ENCODE results near the gene SPOP. TPM values are rescaled to one million over a fixed set of nuclear protein-coding genes. Genes with fewer than 3 reads are reported as not detected.

SPOP gene
- total and polyA plus RNA-seq, 2 experiments from 2014 or later: 51.2 to 65.7 TPM

DNA sequence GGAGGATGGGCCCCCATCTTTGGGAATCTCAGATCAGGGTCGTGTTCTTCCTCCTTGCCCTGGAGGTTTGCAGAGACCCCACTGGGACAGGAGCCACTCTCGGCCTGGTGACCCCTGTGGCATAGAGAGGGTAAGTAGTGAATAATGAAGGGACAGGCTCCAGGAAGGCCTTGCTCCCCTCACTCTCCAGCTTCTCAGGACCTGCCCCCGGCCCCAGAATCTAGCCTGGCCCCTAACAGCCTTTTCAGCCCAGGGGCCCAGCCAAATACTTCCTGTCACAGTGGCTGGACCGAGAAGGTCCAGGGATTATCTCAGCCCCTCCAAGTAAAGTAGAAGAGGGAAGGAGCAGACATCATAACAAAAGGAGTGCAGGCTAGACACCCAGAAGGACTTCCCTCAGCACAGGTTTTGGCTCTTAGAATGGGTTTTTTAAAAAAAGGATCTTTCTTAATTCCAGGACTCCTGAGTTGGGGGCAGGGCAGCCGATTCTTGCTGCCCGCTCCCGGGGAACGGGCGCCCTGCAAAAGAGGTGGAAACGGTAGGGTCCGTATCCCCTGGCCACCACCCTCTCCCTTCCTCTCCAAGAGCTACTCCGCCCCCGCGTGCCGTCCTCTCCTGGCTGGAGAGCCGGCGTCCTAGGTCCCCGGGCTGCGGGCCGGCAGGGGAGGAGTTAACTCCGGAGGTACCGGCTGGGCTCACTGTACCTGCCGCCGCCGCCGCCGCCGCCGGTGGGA, 102.8 kb downstream of the SPOP start:
- H2AFZ ChIP-seq: no peak overlapping the region
- H3K4me1 ChIP-seq (ENCODE audit: insufficient read depth): peaks cover 10% of the 10 kb centered on the region
- WGBS (ENCODE audit: low lambda C conversion rate, missing lambda C conversion rate): 11% methylated on average over 29 of the region's 29 CpGs
- no peak overlapping the region for H3K27ac ChIP-seq
- H3K79me2 ChIP-seq: no peaks in the 10 kb centered on the region
- no peaks in the 10 kb centered on the region for H3K9me2 ChIP-seq (replicated peaks; ENCODE audit: insufficient read depth)
- TF ChIP-seq EZH2 (IDR thresholded peaks at IDR 0.05; ENCODE audit: borderline replicate concordance): no peak
- TF ChIP-seq, protein P1, sequence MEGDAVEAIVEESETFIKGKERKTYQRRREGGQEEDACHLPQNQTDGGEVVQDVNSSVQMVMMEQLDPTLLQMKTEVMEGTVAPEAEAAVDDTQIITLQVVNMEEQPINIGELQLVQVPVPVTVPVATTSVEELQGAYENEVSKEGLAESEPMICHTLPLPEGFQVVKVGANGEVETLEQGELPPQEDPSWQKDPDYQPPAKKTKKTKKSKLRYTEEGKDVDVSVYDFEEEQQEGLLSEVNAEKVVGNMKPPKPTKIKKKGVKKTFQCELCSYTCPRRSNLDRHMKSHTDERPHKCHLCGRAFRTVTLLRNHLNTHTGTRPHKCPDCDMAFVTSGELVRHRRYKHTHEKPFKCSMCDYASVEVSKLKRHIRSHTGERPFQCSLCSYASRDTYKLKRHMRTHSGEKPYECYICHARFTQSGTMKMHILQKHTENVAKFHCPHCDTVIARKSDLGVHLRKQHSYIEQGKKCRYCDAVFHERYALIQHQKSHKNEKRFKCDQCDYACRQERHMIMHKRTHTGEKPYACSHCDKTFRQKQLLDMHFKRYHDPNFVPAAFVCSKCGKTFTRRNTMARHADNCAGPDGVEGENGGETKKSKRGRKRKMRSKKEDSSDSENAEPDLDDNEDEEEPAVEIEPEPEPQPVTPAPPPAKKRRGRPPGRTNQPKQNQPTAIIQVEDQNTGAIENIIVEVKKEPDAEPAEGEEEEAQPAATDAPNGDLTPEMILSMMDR (IDR thresholded peaks at IDR 0.05; ENCODE audit: poor library complexity): no peak
- no peak for TF ChIP-seq EZH2phosphoT487 (IDR thresholded peaks at IDR 0.05; ENCODE audit: low read depth, severe bottlenecking, unreplicated experiment)
- no peaks in the 10 kb centered on the region for H3K36me3 ChIP-seq (replicated peaks; ENCODE audit: insufficient read depth, low read depth)
- peaks cover 55% of the 10 kb centered on the region for H3K27me3 ChIP-seq
- no peak for DNase-seq (ENCODE audit: low spot score)
- H4K20me1 ChIP-seq (ENCODE audit: insufficient read depth, poor library complexity, severe bottlenecking): no peaks in the 10 kb centered on the region
- H3K9me3 ChIP-seq (ENCODE audit: low read depth): no peaks in the 10 kb centered on the region
- peak overlapping the region; percentile 100 for H3K4me2 ChIP-seq
- no peak overlapping the region for H3K4me3 ChIP-seq

GRCh38 chr17:49574323-49574781, 103.5 kb downstream of the SPOP start:
- H3K79me2 ChIP-seq: no peaks in the 10 kb centered on the region
- peaks cover 10% of the 10 kb centered on the region for H3K4me1 ChIP-seq (ENCODE audit: insufficient read depth)
- peaks cover 55% of the 10 kb centered on the region for H3K27me3 ChIP-seq
- no peak overlapping the region for H3K4me2 ChIP-seq
- H3K9me2 ChIP-seq (replicated peaks; ENCODE audit: insufficient read depth): no peaks in the 10 kb centered on the region
- H3K4me3 ChIP-seq: no peak overlapping the region
- no peaks in the 10 kb centered on the region for H3K9me3 ChIP-seq (ENCODE audit: low read depth)
- no peaks in the 10 kb centered on the region for H4K20me1 ChIP-seq (ENCODE audit: insufficient read depth, poor library complexity, severe bottlenecking)
- no peak overlapping the region for H3K27ac ChIP-seq
- WGBS (ENCODE audit: low lambda C conversion rate, missing lambda C conversion rate): 65% methylated on average over 13 of the region's 13 CpGs
- no peak overlapping the region for H2AFZ ChIP-seq
- TF ChIP-seq, protein P1 (IDR thresholded peaks at IDR 0.05; ENCODE audit: poor library complexity): no peak
- TF ChIP-seq EZH2phosphoT487 (IDR thresholded peaks at IDR 0.05; ENCODE audit: low read depth, severe bottlenecking, unreplicated experiment): no peak
- DNase-seq (ENCODE audit: low spot score): no peak
- no peaks in the 10 kb centered on the region for H3K36me3 ChIP-seq (replicated peaks; ENCODE audit: insufficient read depth, low read depth)

DNA sequence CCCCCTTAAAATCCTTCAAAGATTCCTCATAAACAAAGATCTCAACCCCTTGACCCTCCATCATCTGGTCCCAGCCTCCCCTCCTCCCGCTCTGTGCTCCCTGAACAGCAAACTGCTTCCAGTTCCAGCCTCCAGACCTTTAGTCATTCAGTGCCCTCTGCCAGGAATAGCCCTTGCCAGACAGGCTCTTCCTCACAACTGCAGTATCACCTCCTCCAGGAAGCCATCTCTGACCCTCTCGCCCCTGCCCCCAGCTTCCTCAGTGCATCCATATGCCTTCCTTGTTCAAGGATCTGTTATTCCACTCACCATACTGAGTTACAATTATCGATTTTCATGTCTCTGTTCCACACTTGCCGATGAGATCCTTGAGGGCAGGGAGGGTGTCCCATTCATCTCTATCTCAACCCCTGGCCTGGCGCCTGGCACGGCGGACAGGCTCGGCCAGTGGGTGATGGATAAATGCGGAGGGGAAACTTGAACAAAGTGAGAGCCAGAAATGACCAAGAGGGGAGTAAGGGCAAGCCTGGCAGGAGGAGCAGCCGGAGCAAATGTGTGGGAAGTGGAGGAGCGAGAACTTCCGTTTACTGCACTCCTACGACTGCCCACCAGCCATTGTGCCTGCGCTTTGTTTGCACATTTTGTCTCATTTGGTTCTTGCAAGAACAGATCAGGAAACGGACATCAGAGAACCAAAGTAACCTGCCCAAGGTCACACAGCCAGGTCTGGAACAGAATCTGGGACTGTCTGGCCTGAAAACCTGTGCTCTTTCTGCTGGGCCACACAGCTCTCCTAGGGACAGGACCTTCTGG, 104.2 kb downstream of the SPOP start:
- Histone ChIP-seq H3K36me3 (replicated peaks; ENCODE audit: insufficient read depth, low read depth) (no peaks in the 10 kb centered on the region), H3K79me2 (no peaks in the 10 kb centered on the region), H3K4me2 (no peak overlapping the region), H3K4me1 (ENCODE audit: insufficient read depth) (peaks cover 10% of the 10 kb centered on the region), H3K9me2 (replicated peaks; ENCODE audit: insufficient read depth) (no peaks in the 10 kb centered on the region), H3K27me3 (peaks cover 55% of the 10 kb centered on the region), H4K20me1 (ENCODE audit: insufficient read depth, poor library complexity, severe bottlenecking) (no peaks in the 10 kb centered on the region), H3K4me3 (no peak overlapping the region), H3K27ac (no peak overlapping the region), H3K9me3 (ENCODE audit: low read depth) (no peaks in the 10 kb centered on the region), H2AFZ (no peak overlapping the region)
- DNase-seq (ENCODE audit: low spot score): no peak
- no peak for TF ChIP-seq EZH2phosphoT487 (IDR thresholded peaks at IDR 0.05; ENCODE audit: low read depth, severe bottlenecking, unreplicated experiment)
- TF ChIP-seq EZH2 (IDR thresholded peaks at IDR 0.05; ENCODE audit: borderline replicate concordance): no peak
- TF ChIP-seq, protein P1 (IDR thresholded peaks at IDR 0.05; ENCODE audit: poor library complexity): no peak
- 74% methylated on average over 15 of the region's 15 CpGs for WGBS (ENCODE audit: low lambda C conversion rate, missing lambda C conversion rate)
